ELF-1 (cell line): ENCODE results near the gene IFI6.

ENCODE experiments used
- DNase-seq: peaks from one replicate; pipeline ENCODE4 v3.0.0-alpha.2; 2016; ENCODE audit warnings: low read depth, low spot score

Gene IFI6

GRCh38 chr1:27672750-27673112, 739 bp upstream of the IFI6 start:
- DNase-seq: no peak

GRCh38 chr1:27669876-27670275, 2.1 kb downstream of the IFI6 start:
- DNase-seq: no peak

- peak; percentile 86 for DNase-seq
Measured at GRCh38 chr1:27668808-27669723, 2.9 kb downstream of the IFI6 start.

GRCh38 chr1:27668121-27668807, 3.7 kb downstream of the IFI6 start:
- no peak for DNase-seq

GRCh38 chr1:27666791-27667254, 5.2 kb downstream of the IFI6 start:
- no peak for DNase-seq

- no peak for DNase-seq
Measured at GRCh38 chr1:27666294-27666693, 5.7 kb downstream of the IFI6 start.

GRCh38 chr1:27665016-27665651, 6.9 kb downstream of the IFI6 start:
- no peak for DNase-seq

GRCh38 chr1:27664291-27664690, 7.7 kb downstream of the IFI6 start:
- DNase-seq: no peak

GRCh38 chr1:27662707-27663393, 9.1 kb downstream of the IFI6 start:
- peak; percentile 94 for DNase-seq

- no peak for DNase-seq
Measured at GRCh38 chr1:27662261-27662660, 9.7 kb downstream of the IFI6 start.

GRCh38 chr1:27661412-27662075, 10.4 kb downstream of the IFI6 start:
- DNase-seq: no peak

GRCh38 chr1:27660300-27660835, 11.6 kb downstream of the IFI6 start:
- DNase-seq: no peak

- peak; percentile 92 for DNase-seq
Measured at GRCh38 chr1:27659497-27660299, 12.3 kb downstream of the IFI6 start.

GRCh38 chr1:27658951-27659496, 13.0 kb downstream of the IFI6 start:
- DNase-seq: peak; percentile 67

GRCh38 chr1:27656157-27656893, 15.7 kb downstream of the IFI6 start:
- peak; percentile 79 for DNase-seq

GRCh38 chr1:27655151-27655937, 16.6 kb downstream of the IFI6 start:
- peak; percentile 32 for DNase-seq

- no peak for DNase-seq
Measured at GRCh38 chr1:27652111-27652864, 19.7 kb downstream of the IFI6 start.
